Measurements from ENCODE around the gene FAM83G.
A peak's percentile ranks its signal among the peaks of the same experiment; 100 is the strongest.

Gene FAM83G

DNA sequence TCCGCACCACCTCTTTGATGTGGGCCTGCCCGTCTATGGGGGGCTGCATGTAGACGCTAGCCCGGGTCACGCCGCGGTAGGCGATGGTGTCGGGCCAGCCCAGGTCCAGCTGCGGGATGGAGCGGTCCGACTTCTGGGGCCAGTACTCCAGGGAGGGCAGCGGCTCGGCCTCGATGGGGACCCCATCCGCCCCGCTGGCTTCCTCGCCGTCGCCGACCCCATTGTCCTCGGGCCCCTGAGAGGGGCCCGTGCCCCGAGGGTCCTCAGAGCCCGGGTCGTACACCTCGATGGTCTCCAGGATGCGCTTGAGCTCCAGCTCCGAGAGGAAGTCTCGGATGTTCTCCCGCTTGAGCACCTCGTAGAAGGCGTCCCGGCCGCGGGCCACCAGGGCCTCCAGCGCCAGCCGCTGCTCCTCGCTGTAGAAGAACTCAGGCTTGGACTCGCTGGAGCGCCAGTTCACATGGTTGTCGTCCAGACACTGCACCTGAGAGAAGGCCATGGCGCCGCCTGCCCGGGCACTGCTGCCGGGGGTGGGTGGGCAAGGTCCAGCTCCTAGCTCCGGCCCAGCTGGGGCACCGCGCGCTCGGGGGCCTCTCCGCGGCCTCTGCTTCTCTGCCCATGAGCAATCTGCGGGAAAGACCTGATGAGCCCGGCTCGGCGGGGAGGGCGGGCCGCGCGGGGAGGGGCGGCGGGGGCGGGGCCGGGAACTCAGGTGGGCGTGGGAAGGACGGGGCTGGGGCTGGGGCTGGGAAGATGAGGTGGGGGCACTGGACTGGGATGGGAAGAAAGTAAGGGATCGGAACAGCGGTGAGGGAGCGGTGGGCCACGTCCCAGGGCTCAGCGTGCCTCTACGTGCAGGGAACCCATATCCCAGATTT lies 782 bp downstream of the FAM83G start (continued):
- TF ChIP-seq, protein P1, sequence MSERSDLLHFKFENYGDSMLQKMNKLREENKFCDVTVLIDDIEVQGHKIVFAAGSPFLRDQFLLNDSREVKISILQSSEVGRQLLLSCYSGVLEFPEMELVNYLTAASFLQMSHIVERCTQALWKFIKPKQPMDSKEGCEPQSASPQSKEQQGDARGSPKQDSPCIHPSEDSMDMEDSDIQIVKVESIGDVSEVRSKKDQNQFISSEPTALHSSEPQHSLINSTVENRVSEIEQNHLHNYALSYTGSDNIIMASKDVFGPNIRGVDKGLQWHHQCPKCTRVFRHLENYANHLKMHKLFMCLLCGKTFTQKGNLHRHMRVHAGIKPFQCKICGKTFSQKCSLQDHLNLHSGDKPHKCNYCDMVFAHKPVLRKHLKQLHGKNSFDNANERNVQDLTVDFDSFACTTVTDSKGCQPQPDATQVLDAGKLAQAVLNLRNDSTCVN (tag by site-specific recombination; optimal IDR thresholded peaks at IDR 0.05) = peak; percentile 51
- TF ChIP-seq SP2 (tag by site-specific recombination; IDR thresholded peaks at IDR 0.05) (0 out of 2 replicates have a peak, but pooled peaks have one; percentile 19), KLF9 (tag by site-specific recombination; IDR thresholded peaks at IDR 0.05; ENCODE audit: low read depth) (peak; percentile 82; the same call in 1 of the 2 replicates), KLF17 (tag by site-specific recombination; IDR thresholded peaks at IDR 0.05) (0 out of 2 replicates have a peak, but pooled peaks have one; percentile 47), ZNF76 (tag by site-specific recombination; IDR thresholded peaks at IDR 0.05; ENCODE audit: borderline replicate concordance, low read depth) (peak; percentile 52; the same call in 1 of the 2 replicates), KLF1 (tag by site-specific recombination; IDR thresholded peaks at IDR 0.05) (peak; percentile 27; the same call in 1 of the 2 replicates), KLF8 (tag by site-specific recombination; IDR thresholded peaks at IDR 0.05) (peak; percentile 65; the same call in 1 of the 2 replicates), ZNF610 (tag by site-specific recombination; IDR thresholded peaks at IDR 0.05; ENCODE audit: borderline replicate concordance) (no peak), ZNF335 (tag by site-specific recombination; conservative IDR thresholded peaks at IDR 0.05) (peak; percentile 74), ZBTB6 (tag by site-specific recombination; IDR thresholded peaks at IDR 0.05) (peak; percentile 92), EGR2 (tag by site-specific recombination; IDR thresholded peaks at IDR 0.05; ENCODE audit: low read depth) (0 out of 2 replicates have a peak, but pooled peaks have one; percentile 19), ZNF501 (tag by site-specific recombination; IDR thresholded peaks at IDR 0.05) (0 out of 2 replicates have a peak, but pooled peaks have one; percentile 21), ZIC2 (tag by site-specific recombination; IDR thresholded peaks at IDR 0.05) (0 out of 2 replicates have a peak, but pooled peaks have one; percentile 12), ZBTB8A (tag by site-specific recombination; IDR thresholded peaks at IDR 0.05) (peak; percentile 41), SCRT2 (tag by site-specific recombination; IDR thresholded peaks at IDR 0.05) (peak; percentile 74)
- TF ChIP-seq, protein P2, sequence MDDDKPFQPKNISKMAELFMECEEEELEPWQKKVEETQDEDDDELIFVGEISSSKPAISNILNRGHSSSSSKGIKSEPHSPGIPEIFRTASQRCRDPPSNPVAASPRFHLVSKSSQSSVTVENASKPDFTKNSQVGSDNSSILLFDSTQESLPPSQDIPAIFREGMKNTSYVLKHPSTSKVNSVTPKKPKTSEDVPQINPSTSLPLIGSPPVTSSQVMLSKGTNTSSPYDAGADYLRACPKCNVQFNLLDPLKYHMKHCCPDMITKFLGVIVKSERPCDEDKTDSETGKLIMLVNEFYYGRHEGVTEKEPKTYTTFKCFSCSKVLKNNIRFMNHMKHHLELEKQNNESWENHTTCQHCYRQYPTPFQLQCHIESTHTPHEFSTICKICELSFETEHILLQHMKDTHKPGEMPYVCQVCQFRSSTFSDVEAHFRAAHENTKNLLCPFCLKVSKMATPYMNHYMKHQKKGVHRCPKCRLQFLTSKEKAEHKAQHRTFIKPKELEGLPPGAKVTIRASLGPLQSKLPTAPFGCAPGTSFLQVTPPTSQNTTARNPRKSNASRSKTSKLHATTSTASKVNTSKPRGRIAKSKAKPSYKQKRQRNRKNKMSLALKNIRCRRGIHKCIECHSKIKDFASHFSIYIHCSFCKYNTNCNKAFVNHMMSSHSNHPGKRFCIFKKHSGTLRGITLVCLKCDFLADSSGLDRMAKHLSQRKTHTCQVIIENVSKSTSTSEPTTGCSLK (tag by site-specific recombination; IDR thresholded peaks at IDR 0.05) = no peak

DNA sequence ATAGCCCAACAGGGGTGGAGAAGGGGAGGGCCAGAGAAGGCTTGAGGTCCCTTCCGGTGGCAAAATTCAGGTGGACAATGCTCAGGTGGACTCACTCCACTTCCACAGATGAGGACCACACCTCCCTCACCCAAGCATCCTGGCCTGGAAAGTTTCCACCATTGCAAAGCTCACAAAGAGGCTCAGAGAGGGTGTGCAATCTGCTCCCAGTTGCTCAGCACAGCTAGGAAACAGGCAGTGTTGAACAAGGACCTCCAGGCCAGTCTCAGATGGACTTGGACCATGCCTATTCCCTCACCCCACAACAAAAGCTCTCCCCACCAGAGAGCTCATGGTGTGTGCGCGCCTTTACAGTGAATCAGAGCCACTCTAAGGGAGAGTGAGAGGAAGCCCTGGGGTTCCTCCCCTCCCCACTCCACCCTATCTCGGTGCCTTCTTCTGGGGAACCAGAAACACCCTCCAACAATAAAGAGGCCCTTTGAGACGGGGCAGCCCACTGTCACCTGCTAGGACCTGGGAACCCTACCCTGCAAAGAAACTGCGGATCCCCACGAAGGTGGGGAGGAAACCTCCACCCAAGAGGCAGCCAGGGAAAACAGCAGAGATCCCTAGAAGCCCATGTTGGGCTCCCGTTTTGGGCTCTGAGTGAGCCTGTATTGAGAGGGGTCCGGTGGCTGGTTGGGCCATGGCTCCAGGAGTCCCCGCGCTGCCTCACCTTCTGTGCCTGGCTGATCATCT lies 1.6 kb downstream of the FAM83G start:
- Histone ChIP-seq H3K4me1 (ENCODE audit: control insufficient read depth, insufficient read depth, low read length) (peaks cover 7% of the 10 kb centered on the region), H3K4me3 (ENCODE audit: low read depth, low read length) (peak overlapping the region; percentile 69), H3K9me3 (ENCODE audit: control insufficient read depth, insufficient read depth, low read depth, low read length) (no peaks in the 10 kb centered on the region), H3K27ac (ENCODE audit: extremely low read depth, low read depth, low read length) (peak overlapping the region; percentile 62), H3K36me3 (ENCODE audit: control insufficient read depth in 2 of 2, insufficient read depth in 1 of 2, low read length in 2 of 2) (peaks cover 0 to 47% of the 10 kb centered on the region in 2 experiments; a peak in 1 of 3 replicates)
- CTCF ChIA-PET = interaction anchor here (0.5 to 2.1 kb wide), 5 partner anchors 11 to 43 kb away, joined by 3 to 13 read pairs (median 3); no protein-coding TSS in a partner anchor
- POLR2A ChIA-PET = interaction anchor here (1.1 to 2.1 kb wide), 2 partner anchors 16 to 20 kb away, joined by 3 to 7 read pairs; no protein-coding TSS in a partner anchor
- no peak for TF ChIP-seq ZNF114 (tag by site-specific recombination; IDR thresholded peaks at IDR 0.05)
- no peak for TF ChIP-seq HOXC10 (CRISPR knock-in tag; IDR thresholded peaks at IDR 0.05)
- TF ChIP-seq, protein P3, sequence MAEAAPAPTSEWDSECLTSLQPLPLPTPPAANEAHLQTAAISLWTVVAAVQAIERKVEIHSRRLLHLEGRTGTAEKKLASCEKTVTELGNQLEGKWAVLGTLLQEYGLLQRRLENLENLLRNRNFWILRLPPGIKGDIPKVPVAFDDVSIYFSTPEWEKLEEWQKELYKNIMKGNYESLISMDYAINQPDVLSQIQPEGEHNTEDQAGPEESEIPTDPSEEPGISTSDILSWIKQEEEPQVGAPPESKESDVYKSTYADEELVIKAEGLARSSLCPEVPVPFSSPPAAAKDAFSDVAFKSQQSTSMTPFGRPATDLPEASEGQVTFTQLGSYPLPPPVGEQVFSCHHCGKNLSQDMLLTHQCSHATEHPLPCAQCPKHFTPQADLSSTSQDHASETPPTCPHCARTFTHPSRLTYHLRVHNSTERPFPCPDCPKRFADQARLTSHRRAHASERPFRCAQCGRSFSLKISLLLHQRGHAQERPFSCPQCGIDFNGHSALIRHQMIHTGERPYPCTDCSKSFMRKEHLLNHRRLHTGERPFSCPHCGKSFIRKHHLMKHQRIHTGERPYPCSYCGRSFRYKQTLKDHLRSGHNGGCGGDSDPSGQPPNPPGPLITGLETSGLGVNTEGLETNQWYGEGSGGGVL (tag by site-specific recombination; IDR thresholded peaks at IDR 0.05) = no peak
- TF ChIP-seq ZNF513 (tag by site-specific recombination; IDR thresholded peaks at IDR 0.05) = no peak
- TF ChIP-seq, protein P4, sequence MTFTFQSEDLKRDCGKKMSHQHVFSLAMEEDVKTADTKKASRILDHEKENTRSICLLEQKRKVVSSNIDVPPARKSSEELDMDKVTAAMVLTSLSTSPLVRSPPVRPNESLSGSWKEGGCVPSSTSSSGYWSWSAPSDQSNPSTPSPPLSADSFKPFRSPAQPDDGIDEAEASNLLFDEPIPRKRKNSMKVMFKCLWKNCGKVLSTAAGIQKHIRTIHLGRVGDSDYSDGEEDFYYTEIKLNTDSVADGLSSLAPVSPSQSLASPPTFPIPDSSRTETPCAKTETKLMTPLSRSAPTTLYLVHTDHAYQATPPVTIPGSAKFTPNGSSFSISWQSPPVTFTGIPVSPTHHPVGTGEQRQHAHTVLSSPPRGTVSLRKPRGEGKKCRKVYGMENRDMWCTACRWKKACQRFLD (tag by site-specific recombination; IDR thresholded peaks at IDR 0.05) = no peak
- TF ChIP-seq, protein P5, sequence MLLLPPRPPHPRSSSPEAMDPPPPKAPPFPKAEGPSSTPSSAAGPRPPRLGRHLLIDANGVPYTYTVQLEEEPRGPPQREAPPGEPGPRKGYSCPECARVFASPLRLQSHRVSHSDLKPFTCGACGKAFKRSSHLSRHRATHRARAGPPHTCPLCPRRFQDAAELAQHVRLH (tag by site-specific recombination; IDR thresholded peaks at IDR 0.05) = no peak
